Calu3 (cell line): ENCODE results near the gene JMJD6. TPM values are rescaled to one million over a fixed set of nuclear protein-coding genes. Genes with fewer than 3 reads are reported as not detected.

Source experiments
- Bru-seq: library from RNA; stranded (reverse); fragments of 400-500 nt; gene quantifications from one replicate; lab custom pipeline; 2021; lab: Mats Ljungman, UMichigan
- BruChase-seq, 2 experiments: library from RNA; stranded (reverse); fragments of 400-500 nt; gene quantifications; one replicate each; lab custom pipeline; 2021; lab: Mats Ljungman, UMichigan
- BruUV-seq: library from RNA; stranded (reverse); fragments of 400-500 nt; replicated peaks from 2 replicates; lab custom pipeline; 2021; lab: Mats Ljungman, UMichigan
- CTCF ChIA-PET: fragments of 300-600 bp; sonication (Branson Sonifier 250); formaldehyde crosslinking; loops from one replicate; lab custom pipeline; 2022; ENCODE audit warnings: antibody characterized with exemption; lab: Charles Lee
- DNase-seq: peaks from one replicate; pipeline ENCODE4 v3.0.0; 2022
- H3K27ac Mint-ChIP-seq: one replicate; pipeline ENCODE4 v1.8.0; 2022; ENCODE audit warnings: mixed read lengths; ENCODE audit not compliant: unreplicated experiment
- H3K27me3 Mint-ChIP-seq: one replicate; pipeline ENCODE4 v1.8.0; 2022; ENCODE audit warnings: mixed read lengths; ENCODE audit not compliant: unreplicated experiment
- H3K36me3 Mint-ChIP-seq: one replicate; pipeline ENCODE4 v1.8.0; 2022; ENCODE audit warnings: mild to moderate bottlenecking, moderate library complexity, mixed read lengths; ENCODE audit not compliant: insufficient read depth, unreplicated experiment
- H3K4me1 Mint-ChIP-seq: one replicate; pipeline ENCODE4 v1.8.0; 2022; ENCODE audit warnings: mild to moderate bottlenecking, low read depth, mixed read lengths; ENCODE audit not compliant: unreplicated experiment
- H3K4me3 Mint-ChIP-seq: one replicate; pipeline ENCODE4 v1.8.0; 2022; ENCODE audit warnings: mild to moderate bottlenecking, low read depth, moderate library complexity, mixed read lengths; ENCODE audit not compliant: unreplicated experiment
- H3K9me3 Mint-ChIP-seq: one replicate; pipeline ENCODE4 v1.8.0; 2022; ENCODE audit warnings: low read depth, mixed read lengths; ENCODE audit not compliant: unreplicated experiment
- intact Hi-C: fragments of 100-400 bp; cut with micrococcal nuclease; formaldehyde crosslinking; loops from one replicate; pipeline ENCODE4 v1.10.0; 2022; ENCODE audit not compliant: unreplicated experiment
- long read RNA-seq: library from polyadenylated mRNA; stranded (forward); transcript quantifications from one replicate; pipeline ENCODE4 v2.0.0, GENCODE V29; 2022
- total RNA-seq: library from RNA; stranded (reverse); gene quantifications from 2 replicates; pipeline ENCODE4 v1.2.3, GENCODE V29; 2022
- TF ChIP-seq, protein P1 (sequence below): fragments of 200-600 bp; IDR thresholded peaks from one replicate; pipeline ENCODE4 v1.8.0; 2022; ENCODE audit warnings: antibody characterized with exemption; ENCODE audit not compliant: unreplicated experiment

The JMJD6 gene
- total RNA-seq (60.8 and 62.1 TPM in 2 replicates), Bru-seq, nascent RNA (percentile 75 among the genes with signal in this experiment), BruChase-seq, experiment 1, labeled RNA remaining after a 6-hour chase (percentile 80 among the genes with signal in this experiment), BruChase-seq, experiment 2, labeled RNA remaining after a 2-hour chase (percentile 87 among the genes with signal in this experiment)
- long read RNA-seq, transcript JMJD6-202 (6 exons, 1,603 nt): major isoform, 62 of 81 reads
- long read RNA-seq, partial matches to known transcripts: 7 of 81 reads
- long read RNA-seq, other reads (novel, unspliced or antisense): 9 of 81 reads

DNA sequence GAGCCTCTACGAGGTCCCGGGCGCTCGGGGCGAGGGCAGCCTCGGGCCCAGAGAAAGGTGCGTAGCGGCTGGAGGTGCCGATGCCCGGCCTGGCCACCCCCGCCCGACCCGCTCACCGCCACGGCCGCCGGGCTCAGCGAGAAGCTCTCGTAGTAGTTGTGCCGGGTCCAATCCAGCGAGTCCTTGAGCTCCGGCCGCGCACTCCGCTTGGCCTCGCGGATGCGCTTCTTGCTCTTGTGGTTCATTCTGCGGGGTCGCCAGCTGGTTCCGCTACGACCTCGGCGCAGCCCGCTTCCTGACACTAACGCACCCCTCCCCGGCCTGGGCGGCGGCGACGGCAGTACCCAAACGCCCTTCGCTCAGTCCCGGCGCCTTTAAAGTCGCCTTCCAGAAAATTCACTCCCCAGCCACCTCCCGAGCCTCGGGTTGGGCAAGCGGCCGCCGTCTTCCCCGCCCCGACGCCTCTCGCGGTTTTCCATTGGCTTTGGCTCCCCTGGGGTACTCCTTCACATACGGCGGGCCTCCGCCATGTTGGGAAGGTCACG is at the start of gene JMJD6:
Gene JMJD6 (minus strand): TSS at position 376 of the 545 bp plus-strand sequence. CDS start 131 bp downstream, at position 245.
- Mint-ChIP-seq H3K36me3 (peaks cover 88% of the 10 kb centered on the region), H3K27ac (peak within 1 kb of the TSS; percentile 77), H3K4me3 (peak within 1 kb of the TSS; percentile 81), H3K9me3 (no peaks in the 10 kb centered on the region), H3K4me1 (peaks cover 7% of the 10 kb centered on the region), H3K27me3 (no peaks in the 10 kb centered on the region)
- TF ChIP-seq, protein P1, sequence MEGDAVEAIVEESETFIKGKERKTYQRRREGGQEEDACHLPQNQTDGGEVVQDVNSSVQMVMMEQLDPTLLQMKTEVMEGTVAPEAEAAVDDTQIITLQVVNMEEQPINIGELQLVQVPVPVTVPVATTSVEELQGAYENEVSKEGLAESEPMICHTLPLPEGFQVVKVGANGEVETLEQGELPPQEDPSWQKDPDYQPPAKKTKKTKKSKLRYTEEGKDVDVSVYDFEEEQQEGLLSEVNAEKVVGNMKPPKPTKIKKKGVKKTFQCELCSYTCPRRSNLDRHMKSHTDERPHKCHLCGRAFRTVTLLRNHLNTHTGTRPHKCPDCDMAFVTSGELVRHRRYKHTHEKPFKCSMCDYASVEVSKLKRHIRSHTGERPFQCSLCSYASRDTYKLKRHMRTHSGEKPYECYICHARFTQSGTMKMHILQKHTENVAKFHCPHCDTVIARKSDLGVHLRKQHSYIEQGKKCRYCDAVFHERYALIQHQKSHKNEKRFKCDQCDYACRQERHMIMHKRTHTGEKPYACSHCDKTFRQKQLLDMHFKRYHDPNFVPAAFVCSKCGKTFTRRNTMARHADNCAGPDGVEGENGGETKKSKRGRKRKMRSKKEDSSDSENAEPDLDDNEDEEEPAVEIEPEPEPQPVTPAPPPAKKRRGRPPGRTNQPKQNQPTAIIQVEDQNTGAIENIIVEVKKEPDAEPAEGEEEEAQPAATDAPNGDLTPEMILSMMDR: no peak
- DNase-seq: peak; percentile 95
- no TSS peak for BruUV-seq
- CTCF ChIA-PET: no interaction called here
- intact Hi-C loops: no loop called here

DNA sequence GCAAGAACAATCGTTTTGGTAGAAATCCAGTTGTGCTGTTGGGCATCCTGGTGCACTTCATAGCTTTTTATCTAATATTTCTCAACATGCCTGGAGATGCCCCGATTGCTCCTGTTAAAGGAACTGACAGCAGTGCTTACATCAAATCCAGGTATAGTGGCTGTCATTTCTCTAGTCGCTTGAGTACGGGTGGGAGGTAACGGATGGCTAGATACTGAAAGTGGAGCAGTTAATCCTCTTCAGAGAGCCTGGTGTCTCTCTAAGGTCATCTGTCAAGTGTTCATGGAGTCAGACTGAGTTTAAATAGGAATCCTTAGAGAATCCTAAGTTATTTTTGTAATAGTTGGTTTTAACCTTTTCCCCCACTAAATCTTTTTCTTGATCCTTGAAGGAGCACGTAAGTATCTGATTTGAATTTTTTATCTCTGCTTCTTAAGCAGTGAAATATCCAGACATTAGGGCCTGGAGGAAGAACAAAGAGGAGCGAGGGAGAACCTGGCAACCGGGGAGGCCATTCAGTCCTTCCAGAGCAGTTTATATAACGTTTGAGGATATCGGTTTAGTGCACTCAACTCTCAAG is 48.7 kb upstream of the JMJD6 start:
- intact Hi-C loops: no loop called here
- Mint-ChIP-seq H3K27me3 (no peaks in the 10 kb centered on the region), H3K27ac (no peak overlapping the region), H3K9me3 (no peaks in the 10 kb centered on the region), H3K4me1 (peaks cover 10% of the 10 kb centered on the region), H3K36me3 (peaks cover 12% of the 10 kb centered on the region), H3K4me3 (no peak overlapping the region)
- BruUV-seq: no TSS peak
- CTCF ChIA-PET: interaction anchor here (0.6 kb wide), 1 partner anchor 20 kb away, joined by 3 read pairs; no protein-coding TSS in a partner anchor
- TF ChIP-seq, protein P1: no peak
- no peak for DNase-seq

DNA sequence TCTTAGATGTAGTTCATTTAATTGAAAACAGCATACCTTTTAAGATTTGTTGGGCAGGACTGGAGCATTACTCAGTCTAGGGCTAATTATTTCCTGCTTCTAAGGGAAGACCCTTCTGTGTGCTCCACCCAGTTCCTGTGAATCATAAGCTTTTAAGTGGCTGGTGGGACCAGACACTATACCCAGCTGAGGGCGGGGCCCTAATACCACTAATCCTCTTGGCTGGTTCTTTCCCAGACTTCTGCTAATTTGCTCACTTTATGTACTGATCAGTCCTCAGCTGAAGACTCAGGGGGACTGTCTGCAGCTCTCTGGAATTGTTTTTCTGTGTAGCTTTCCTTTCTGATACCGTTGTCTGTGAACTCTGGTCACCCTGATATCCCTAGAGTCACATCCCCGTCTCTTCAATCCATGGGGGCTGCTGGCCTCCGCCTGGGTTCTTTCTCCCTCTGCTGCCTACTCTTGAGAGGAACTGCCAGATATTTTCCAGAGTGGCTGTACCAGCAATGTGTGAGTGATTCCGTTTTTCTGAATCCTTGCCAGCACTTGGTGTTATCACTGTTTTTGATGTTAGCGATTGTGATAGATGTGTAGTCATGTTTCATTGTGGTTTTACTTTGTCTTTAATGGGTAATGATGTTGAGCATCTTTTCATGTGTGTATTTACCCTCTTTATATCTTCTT is 46.6 kb upstream of the JMJD6 start:
- peaks cover 12% of the 10 kb centered on the region for H3K36me3 Mint-ChIP-seq
- TF ChIP-seq, protein P1: no peak
- BruUV-seq: no TSS peak
- no peak overlapping the region for H3K4me3 Mint-ChIP-seq
- intact Hi-C loops: no loop called here
- H3K27ac Mint-ChIP-seq: no peak overlapping the region
- H3K27me3 Mint-ChIP-seq: no peaks in the 10 kb centered on the region
- no peaks in the 10 kb centered on the region for H3K9me3 Mint-ChIP-seq
- peak; percentile 36 for DNase-seq
- CTCF ChIA-PET: interaction anchor here (0.5 kb wide), 2 partner anchors 25 to 291 kb away, joined by 3 read pairs; no protein-coding TSS in a partner anchor
- H3K4me1 Mint-ChIP-seq: peaks cover 10% of the 10 kb centered on the region

DNA sequence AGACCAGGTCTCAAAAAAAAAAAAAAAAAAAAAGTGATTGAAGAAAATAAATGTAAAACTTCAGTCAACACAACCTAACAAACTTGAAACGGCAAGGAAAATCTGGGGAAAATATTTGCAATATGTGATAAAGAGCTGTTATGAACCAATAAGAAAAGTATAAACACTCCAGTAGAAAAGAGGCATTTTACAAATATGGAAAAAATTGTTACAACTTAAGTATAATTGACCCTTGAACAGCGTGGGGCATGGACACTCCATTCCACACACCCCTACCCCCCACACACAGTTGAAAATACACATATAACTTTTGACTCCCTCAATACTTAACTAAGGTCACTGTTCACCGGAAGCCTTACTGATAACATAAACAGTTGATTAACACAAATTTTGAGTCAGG is 32.2 kb upstream of the JMJD6 start:
- CTCF ChIA-PET: no interaction called here
- intact Hi-C loops: no loop called here
- Mint-ChIP-seq H3K27ac (no peak overlapping the region), H3K27me3 (no peaks in the 10 kb centered on the region), H3K9me3 (no peaks in the 10 kb centered on the region), H3K4me1 (peaks cover 9% of the 10 kb centered on the region), H3K4me3 (no peak overlapping the region), H3K36me3 (no peaks in the 10 kb centered on the region)
- DNase-seq: no peak
- TF ChIP-seq, protein P1: no peak
- no TSS peak for BruUV-seq
